SIG-M5 (cell line): ENCODE results near the gene HRCT1.
"Not testable (repeated sequence)": the region's sequence is repeated elsewhere in the genome, so short reads cannot be mapped to it uniquely, and the experiment has no call there.

Experiments
- DNase-seq: peaks from one replicate; lab custom pipeline; 2025; lab: John Stamatoyannopoulos, UW

The HRCT1 gene

DNA sequence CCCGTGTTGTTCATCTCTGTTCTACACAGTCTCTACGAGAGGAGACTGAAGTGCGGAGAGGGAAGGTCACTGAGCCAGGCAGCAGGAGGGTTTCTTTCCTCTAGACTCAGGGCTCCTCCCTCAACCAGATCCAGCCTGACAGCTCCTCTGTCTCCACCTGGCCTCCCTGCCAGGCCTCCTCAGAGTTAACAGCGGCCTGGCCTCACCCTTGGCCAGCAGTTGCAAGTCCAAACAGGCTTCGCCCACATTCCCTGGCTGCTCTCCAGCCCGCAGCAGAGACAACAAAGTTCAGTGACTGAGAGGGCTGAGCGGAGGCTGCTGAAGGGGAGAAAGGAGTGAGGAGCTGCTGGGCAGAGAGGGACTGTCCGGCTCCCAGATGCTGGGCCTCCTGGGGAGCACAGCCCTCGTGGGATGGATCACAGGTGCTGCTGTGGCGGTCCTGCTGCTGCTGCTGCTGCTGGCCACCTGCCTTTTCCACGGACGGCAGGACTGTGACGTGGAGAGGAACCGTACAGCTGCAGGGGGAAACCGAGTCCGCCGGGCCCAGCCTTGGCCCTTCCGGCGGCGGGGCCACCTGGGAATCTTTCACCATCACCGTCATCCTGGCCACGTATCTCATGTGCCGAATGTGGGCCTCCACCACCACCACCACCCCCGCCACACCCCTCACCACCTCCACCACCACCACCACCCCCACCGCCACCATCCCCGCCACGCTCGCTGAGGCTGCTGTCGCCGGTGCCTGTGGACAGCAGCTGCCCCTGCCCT is at the start of gene HRCT1:
HRCT1 (plus strand) TSS at position 291 of the 768 bp plus-strand sequence; CDS start at position 377, 86 bp downstream.
- DNase-seq = no peak

DNA sequence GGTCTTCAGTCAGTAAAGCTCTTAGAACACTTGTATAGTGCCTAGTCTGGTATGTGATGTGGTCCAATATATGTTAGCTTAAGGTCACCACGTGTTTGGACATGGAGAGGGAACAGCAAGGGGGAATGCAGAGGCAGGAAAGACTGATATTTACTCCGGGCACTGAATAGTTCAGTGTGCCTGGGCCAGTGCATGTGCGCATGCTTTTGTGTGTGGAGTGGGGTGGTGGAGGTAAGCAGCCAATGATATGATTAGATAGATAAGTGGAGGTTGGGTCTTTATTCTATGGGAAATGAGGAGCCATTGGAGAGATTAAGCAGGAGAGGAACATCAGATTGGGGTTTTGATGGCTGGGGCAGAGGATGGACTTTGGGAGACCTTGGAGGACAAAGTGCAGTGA is 49.8 kb upstream of the HRCT1 start:
- no peak for DNase-seq

DNA sequence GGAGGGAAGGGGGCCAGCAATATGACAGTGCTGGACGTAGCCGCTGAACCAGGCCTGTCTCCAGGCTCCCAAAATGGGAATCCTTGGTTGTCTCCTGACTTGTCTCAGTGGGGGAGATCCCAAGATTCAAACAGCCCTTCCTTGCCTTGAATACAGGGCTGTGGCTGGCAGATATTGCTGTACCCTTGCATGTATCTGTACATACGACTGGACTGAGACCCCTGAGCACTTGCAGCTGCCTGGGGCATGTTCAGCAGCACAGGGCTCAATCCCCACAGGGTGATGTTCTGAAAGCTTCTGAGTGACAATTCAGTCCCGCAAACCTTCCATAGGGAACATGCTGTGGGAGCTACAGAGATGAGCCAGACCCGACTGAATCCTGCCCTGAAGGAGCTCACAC is 49.1 kb upstream of the HRCT1 start:
- DNase-seq = no peak

DNA sequence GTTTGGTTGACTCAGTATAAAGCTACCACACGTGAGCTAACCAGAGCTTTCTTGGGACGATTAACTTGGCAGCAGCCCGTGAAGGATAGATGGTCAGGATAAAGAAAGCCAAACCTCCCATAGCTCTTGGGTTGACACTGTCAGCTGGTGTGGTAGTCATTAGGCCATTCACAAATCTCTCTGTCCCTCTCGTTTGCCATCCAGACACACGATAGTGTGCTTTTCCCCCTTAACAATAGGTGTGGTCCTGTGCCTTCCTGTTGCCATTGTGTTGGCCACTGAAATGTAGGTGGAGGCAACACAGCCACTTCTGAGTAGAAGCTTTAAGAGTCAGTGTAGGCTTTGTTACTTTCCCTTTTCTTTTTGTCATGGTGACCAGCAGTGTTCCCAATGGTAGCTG is 47.5 kb upstream of the HRCT1 start:
- no peak for DNase-seq

DNA sequence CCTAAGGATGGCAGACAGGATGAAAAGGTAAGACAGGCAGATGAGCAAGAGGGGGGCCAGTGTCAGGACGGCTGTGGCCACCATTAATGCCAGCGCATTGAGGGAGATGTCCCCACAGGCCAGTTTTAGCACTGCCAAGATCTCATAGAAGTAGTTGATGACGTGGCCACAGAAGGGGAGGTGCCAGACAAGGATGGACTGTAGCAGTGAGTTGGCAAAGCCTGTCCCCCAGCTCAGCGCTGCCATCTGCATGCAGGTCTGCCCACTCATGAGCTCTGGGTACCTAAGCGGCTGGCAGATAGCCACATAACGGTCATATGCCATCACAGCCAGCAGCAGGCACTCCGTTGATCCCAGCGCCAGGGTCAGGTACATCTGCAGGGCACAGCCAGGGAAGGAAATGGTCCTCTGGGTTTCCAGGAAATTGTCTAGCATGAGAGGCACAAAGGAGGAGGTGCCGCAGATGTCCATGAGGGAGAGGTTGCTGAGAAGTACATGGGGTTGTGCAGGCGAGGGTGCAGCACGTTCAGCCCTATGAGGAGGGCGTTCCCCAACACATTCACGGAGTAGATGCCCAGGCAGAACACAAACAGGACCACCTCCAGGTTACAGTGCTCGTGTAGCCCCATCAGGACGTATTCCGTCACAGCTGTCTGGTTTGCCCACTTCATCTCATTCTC is 46.6 kb upstream of the HRCT1 start:
- DNase-seq = no peak

DNA sequence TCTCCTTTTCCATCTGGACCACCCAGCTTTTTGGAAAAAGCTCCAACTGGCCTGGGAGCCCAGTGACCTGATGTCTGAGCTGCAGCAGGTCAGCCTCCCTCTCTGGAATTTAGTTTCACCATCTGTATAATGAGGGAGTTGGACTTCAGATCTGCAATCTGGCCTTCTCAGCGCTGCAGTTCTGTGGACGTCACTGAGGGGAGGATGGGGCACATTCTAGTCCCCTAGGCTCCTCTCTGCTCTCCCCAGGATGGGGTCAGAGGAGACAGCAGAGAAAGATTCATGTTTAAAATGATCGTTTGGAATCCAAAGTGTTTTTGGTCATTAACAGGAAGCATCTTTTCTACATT is 46.0 kb upstream of the HRCT1 start:
- no peak for DNase-seq

DNA sequence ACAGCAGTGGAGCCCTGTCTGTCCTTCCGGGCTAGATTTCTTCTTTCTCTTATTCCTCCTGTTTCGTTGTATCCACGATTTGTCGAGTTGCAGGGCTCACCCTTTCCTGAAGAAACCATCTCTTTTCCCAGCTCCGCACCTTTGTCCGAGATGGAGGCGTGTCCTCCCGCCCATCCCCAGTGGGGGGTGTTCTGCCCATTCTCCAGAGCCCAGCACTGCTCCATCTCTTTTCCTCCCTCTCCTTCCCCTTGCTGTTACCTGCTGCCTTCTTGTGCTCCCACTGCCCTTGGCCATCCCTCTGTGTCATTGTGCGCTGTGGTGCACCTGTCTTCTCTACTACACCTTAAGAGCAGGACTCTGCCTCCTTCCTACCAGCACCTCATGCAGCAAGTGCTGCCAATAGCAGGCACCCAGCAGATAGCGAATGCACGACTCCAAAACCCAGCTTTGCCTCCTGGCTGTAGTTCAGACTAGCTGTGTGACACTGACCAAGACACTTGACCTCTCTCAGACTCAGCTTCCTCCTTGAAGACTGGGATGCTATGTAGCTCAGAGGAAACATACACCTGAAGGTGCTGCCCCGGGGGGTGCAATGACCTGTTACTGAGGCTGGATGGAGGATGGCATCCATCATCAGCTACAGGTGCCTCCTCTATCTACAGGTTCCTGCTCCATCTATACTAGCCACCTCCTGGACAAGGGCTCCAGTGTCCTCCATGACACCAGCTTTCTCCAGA is 44.7 kb upstream of the HRCT1 start:
- no peak for DNase-seq

DNA sequence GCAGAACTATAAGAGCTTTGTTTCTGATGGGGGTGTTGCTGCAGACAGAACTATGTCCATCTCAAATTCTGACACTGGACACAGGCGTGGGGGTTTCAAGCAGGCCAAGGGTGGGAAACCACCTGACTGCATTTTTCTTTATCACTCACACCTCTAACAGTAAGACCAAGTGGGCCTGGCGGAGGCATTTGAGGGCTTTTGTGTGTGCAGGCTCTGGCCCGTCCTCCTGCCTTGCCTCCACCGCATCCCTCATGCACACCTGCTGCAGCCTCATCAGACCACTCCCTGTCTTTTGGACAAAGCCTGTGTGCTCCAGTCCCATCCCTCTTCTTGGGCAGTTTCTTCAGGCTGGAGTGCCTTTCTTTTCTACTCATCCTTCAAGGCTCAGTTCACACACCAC is 43.7 kb upstream of the HRCT1 start:
- no peak for DNase-seq

DNA sequence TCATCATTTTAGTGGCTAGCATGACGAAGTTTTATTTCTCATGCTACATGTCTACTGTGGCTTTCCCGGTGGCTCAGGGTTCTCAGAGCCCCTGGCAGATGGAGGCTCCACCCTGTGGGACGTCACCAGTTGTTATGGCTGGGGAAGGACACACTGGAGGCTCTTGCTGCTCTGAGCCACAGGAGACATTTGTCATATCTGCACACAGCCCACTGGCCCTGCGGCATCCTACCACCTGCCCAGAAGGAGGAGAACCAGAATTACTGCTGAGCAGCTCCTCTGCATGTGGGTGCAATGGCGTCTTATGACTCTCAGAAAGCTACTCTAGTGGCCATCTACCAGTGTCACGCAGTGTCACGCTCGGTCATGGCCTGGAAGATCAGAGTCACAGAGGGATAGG is 42.4 kb upstream of the HRCT1 start:
- no peak for DNase-seq

DNA sequence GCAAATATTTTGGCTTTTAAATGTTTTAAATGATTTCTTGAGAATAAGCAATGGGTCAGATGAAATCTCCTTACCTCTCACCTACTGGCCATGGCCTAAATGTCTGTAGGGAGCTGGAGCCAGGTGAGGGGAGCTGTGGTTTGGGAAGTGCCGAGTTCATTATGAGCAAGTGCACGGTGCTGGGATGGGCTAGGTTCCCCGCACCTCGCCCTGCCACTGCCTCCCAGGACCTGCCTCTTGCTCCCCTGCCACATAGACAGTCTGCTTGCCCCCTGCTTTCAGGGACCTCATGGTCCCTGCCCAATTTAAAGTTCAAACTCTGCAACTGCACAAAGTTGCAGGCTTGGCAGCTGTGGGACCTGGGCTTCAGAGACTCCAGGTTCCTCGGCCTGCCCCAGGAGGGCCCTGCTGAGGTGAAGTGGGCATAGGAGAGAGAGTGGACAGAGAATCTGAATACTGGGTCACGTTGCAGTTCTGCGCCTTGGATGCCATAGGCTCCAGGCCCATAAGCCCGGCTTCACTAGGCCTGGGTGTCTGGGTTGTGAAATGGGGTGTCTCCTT is 41.2 kb upstream of the HRCT1 start:
- no peak for DNase-seq

DNA sequence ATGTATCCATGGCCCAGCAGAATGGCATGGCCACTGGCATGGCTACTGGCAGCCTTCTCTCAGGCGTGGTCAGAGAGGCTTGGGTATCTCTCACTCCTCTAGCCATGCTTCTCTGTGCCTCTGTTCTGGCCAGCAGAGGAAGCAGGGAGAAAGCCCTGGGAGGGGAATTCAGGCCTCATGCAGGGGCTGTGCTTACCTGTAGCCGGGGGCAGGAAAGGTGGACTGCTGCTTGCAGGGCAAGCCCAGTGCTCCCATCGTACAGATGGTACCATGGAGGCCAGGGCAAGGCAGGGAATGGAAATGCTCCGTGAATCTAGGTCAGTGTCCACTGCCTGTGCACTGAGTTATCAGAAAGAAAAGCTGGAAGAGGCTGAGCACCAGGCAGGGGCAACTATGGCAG is 38.5 kb upstream of the HRCT1 start:
- no peak for DNase-seq

DNA sequence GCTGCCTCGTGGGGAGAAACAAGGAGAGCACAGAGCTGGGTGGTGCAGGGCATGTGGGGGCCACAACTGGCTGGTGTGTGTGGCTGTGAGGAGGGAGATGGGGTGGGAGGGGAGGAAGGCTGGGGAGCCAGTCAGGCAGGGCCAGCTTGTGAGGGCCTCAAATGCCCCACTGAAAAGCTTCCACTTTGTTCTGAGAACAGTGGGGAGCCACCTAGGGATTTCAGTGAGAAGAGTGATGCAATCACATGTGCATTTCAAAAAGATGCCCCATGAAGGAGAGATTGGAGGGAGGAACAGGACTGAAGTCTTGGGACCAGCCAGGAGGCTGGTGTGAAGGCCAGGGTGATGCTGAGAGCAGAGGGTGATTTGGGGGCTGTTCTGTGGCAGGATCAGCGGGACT is 37.1 kb upstream of the HRCT1 start:
- DNase-seq = no peak

DNA sequence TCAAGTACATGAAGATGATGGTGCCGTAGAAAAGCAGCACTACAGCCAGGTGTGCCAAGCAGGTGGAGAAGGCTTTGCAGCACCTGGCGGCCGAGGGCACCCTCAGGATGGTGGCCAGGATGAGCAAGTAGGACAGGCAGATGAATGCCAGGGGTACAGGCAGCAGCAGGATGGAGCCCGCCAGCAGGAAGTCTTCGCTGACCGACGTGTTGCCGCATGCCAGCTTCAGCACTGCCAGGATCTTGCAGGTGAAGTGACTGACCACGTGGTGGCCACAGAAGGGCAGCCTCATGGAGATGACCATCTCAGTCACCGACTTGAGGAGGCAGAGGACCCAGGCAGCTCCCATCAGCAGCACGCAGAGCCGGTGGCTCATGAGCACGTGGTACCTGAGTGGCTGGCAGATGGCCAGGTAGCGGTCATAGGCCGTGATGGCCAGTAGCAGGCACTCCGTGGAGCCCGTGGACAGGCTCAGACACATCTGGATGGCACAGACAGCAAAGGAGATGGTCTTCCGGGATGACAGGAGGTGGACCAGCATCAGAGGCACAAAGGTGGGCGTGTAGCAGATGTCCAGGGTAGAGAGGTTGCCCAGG is 36.3 kb upstream of the HRCT1 start:
- no peak for DNase-seq

DNA sequence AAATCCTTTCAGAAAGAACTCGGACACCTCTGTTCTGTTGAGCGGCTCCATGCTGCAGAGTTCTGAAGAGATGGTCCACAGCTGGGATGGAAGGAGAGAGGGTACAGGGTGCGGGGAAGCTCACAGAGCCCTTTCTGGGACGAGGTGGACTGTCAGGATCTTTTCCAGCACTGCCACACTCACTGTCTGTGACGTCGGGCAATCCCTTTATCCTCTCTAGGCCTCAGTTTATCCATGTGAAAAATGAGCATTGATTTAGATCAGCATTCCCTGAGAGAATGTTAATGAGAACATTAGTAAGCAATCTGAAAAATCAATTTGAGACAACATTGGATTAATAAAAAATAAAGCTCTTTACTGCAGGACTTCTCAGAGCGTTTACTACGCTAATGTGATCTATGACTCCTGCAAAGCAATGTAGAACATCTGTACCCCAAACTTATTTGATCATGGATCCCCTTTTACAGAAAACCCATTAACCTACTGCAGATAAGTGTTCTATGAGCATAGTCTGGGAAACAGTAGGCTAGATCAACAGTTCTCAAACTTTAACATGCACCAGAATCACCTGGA is 35.6 kb upstream of the HRCT1 start, which contains the start of gene OR13J1:
OR13J1 (minus strand) TSS at position 51 of the 573 bp plus-strand sequence; CDS start at position 51, 0 bp downstream.
- DNase-seq = no peak

DNA sequence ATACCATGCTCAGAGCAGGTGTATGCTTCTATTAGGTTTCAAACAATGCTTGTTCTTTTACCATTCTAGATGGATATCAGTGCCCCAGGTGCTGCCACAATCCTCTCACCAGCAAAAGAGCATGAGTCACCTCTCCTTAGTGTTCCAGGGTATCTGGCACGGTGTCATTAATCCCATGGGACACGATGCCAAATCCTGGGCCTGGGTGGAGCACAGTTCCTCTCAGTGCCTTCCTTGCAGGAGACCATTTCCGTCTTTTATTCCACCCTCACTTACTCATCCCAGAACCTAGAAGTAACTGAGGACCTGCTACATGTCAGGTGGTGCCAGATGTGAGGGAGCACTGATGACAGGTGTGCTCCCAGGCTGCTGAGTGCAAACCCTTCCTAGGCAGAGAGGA is 34.5 kb upstream of the HRCT1 start:
- DNase-seq = no peak

DNA sequence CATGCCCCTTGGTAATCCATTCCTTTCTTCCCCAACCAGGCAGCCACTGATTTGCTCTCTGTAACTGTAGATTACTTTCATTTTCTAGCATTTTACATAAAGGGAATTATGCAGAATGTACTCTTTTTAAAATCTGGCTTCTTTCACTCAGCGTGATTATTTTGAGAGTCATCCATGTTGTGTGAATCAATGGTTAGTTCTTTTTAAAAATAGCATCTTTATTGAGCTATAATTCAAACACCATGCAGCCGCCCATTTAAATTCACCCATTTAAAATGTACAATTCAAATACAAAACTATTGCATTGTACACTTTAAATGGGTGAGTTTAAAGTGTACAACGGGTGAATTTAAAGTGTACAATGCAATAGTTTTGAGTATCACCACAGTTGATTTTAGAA is 33.5 kb upstream of the HRCT1 start:
- DNase-seq = no peak

DNA sequence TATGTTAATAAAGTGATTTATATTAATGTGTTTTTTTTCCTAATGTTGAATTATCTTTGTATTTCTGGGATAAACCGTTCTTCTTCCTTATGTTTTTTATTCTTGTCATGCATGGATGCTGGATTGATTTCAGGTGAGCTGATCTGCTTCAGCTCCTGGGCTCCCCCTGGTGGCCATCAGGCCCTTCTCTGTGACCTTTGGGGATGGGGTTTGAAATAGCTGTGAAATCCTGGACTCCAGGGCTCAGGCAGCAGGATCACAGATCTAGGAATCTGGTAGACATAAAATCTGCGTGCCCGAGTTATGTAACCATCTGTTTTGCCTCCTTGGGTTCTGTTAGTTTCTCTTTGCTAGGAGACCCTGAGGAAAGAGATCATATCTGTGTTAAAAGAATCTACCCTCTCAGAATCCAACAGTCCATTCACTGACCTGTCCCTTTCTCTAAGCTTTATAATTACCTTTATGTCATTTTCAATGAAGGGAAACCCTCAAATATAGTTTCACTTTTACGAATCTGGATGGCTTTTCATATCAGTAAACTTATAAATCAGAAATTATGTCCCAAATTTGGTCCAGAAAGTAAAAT is 23.6 kb upstream of the HRCT1 start:
- DNase-seq = no peak

DNA sequence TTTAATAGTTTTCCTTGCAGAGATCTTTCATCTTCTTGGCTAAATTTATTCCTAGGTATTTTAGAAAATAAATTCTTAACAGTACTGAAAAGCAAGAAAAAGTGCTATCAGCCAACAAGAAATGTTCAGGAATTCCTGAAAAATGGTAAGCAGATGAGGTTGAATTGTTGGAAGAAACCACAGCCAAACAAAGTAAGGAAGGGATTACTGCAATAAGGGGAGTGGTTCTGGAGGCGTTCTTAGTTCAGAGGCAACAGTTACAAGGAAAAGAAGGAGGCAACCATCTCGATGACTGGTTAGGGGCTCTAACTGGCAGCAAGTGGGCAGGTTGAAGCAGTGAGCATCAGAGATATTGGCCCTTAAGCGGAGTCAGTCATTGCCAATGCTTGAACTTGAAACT is 23.0 kb upstream of the HRCT1 start:
- no peak for DNase-seq

DNA sequence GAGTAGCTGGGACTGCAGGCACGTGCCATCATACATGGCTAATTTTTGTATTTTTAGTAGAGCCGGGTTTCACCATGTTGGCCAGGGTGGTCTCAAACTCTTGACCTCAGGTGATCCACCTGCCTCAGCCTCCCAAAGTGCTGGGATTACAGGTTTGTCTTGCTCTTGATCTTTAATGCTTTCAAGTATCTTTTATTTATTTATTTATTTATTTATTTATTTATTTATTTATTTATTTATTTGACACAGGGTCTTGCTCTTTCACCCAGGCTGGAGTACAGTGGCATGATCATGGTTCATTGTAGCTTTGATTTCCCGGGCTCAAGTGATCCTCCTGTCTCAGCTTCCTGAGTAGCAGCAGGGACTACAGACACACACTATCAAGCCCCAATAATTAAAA is 21.1 kb upstream of the HRCT1 start:
- not testable (repeated sequence) for DNase-seq

DNA sequence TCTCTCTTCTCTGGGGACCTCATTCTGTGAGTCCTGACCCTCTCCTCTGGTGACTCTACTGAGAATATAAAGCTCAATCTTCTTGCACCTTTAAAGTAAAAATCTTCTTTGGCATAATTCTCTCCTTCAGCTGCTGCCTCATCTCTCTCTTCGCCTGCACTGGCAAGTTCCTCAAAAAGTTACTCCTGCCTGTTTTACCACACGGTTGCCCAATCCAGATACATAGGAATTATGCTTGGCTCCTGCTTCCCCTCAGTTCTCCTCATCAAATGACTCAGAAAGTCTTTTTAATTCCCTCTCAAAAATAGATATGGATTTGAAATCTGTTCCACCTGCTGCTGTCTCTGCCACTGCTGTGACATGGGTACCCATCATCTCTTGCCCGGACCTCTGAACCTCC is 14.4 kb upstream of the HRCT1 start:
- DNase-seq = no peak

DNA sequence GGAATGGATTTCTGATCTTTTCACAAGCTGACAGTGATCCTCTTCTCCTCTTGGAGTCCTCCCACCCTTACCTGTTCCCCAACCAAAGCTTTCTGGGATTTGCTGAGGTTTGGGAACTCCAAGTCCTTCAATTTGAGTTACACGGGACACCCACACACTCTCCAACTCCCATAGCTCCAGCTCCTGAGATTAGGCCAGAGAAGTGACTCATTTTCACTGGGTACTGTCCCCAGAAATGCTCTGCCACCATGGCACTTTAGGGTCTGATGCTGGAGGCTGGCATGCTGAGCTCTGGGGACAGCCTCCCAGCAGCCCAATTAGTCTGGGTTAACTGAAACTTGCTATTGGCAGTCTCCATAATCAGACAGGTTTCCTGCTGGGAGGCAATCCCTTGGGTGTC is 14.0 kb upstream of the HRCT1 start:
- no peak for DNase-seq

DNA sequence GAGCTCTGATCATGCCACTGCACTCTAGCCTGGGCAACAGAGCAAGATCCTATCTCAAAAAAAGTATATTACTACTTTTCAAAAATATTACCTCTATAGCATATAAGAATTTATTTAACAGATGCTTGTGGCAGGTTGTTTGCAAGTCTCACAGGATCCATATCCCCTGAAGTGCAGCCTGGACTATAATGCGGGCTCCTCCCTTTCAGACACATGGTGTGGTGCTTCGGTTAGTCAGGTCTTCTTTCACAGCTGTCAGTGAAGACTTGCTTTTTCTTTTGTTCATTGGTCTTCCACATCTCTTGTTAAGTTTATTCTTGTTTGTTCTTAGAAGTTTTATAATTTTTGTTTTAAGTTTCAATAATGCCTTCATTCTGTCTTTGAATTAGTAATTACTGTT is 9.4 kb upstream of the HRCT1 start:
- DNase-seq = no peak
